ENCODE data around the gene TCEA2.

TCEA2 gene

DNA sequence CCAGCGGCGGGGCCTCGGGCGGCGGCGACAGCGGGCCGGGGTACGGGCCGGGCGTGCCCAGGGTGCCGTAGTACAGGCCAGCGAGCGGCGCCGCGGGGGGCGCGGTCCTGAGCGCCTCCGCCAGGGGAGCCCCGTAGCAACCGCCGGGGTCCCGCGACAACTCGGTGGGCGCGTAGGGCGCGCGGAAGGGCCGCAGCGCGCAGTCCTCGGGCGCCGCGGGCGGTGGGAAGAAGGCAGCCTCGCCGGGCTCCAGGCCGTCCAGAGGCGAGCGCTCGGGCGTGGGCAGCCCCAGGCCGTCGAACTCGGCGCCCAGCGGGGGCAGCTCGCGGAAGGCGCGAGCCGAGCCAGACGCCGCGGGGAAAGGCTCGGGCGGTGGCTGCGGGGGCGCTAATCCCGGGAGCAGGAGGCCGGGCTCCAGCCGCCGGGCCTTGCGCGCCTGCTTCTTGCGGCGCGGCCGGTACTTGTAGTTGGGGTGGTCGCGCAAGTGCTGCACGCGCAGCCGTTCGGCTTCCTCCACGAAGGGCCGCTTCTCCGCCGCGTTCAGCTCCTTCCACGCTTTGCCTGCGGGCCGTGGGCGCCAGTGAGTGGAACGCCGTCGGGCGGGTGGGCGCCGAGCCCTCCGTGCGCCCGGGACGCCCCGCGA lies 14.5 kb upstream of the TCEA2 start:
- in situ Hi-C loops (cut with MboI; ENCODE audit: low sequenced_read_pairs) = no loop called here

DNA sequence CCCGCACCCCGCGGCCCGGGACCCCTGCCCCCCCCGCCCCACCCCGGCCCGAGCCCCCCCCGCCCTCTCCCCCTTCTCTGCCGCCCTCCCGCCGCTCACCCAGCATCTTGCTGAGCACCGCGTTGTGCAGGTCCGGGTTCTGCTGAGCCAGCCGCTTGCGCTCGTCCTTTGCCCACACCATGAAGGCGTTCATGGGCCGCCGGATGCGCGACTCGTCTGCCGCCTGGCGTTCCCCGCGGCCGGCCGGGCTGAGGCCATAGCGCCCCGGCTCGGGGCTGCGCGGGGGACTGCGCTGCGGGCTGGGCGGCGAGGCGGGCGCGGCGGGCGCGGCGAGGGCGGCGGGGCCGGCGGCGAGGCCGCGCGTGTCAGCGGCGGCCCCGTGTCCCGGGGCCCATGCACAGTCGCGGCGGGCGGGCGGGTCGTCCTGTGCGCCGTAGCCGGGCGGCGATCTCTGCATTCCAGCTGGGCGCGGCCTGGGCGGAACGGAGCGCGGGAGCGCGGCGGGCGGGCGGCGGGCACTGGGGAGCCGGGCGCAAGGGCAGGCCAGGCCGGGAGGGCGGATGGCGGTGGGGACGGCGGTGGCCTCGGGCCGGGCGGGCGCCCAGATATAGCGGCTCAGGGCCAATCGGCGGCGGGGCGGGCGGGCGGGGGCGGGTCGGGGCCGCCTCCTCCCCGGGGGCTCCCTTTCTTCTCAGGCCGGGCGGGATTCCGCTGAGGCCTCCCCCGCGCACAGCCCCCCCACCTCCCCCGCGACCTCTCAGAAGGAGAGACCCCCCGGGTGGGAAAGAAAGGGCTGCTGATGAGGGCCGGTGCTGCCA lies 13.7 kb upstream of the TCEA2 start, which contains the start of gene SOX18:
Gene SOX18 (minus strand): TSS at position 580 of the 818 bp plus-strand sequence. CDS start 123 bp downstream, at position 457.
- in situ Hi-C loops (cut with MboI; ENCODE audit: low sequenced_read_pairs) = no loop called here

DNA sequence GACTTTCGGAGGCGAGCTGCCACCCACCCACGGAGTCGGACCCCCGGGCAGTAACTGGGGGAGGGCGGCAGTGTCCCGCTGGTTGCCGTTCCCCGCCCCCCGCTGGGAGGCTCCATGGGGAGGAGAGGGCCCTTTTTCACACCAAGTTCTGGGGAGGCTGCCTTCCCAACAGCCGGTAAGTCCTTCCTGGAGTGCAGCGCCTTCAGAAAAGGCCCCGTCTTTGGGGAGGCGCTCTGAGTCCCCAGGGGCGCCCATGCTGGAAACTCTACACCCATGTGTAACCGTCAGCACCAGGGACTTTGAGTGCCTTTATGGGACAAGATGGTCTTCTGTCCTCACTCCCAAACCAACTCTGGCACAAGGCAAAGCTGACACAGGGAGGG lies 13.1 kb upstream of the TCEA2 start:
- in situ Hi-C loops (cut with MboI; ENCODE audit: low sequenced_read_pairs) = no loop called here

DNA sequence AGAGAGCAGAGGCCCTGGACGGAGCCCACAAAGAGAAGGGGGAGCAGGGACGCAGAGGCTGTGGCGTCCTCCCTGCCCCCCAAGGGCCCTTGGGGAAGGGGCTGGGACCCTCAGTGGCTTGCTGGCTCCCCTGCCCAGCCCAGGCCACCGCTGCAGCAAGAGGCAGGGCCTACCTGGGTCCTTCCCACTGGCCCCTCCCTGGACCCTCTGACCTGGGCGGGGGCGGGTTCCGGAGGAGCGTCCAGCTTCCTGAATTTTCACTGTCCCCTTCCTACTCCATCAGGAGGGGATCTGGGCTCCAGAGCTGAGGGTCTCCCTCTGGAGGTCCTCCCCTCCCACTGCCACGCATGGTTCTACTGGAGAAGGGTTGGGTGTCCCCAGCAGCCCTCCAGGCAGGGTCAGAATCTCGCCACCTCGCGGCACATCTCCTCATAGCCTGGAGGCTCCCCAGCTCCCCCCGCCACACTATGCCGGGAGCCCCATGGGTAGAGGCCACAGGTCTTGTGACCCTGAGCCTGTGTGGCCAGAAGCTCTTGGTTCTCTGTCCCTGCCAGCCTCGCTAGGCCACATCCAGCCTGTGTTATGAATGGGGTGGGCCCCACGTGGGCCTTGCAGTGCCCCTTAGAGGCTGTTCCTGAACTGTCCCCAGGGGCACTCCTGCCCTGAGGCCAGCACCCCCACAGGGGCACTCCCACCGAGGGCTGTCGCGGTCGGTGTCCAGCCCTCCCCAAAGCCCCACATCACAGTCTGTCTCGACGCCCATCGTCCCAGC lies 12.6 kb upstream of the TCEA2 start:
- in situ Hi-C loops (cut with MboI; ENCODE audit: low sequenced_read_pairs) = no loop called here

GRCh38 chr20:64051033-64051452 lies 12.0 kb upstream of the TCEA2 start:
- in situ Hi-C loops (cut with MboI; ENCODE audit: low sequenced_read_pairs) = no loop called here

DNA sequence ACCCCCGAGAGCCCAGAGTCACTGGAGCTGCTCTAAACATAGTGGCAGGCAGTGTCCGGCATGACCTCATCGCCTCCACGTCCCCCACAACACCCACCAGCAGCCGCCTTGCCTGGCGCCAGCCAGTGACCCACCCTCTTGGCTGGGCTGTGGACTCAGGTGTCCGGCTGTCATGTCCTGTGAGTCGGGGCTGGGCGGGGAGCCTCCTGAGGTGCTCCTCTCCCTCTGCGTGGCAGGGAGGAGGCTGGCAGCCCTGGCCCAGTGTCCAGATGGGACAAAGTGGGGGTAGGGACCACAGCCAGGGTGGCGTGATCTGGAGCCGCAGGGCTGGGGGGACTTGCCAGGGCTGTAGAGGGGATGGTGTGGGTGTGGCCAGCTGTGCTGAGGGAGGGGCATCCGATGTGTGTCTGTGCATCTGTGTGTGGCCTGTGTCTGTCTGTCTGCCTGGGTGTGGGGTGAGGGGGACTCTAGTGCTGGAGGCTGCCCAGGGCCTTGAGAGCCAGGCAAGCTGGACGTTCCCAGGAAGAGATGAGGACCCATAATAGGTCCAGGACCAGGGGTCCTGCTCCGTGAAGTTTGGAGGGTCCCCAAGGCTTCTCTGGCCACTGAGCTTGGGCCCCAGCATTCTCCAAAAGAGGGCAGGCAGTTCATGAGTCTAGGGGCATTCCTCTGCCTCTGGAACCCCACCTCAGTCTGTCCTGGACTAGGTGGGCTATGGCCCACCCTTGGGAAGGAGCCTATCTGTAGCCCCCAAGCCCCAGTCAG lies 11.3 kb upstream of the TCEA2 start:
- in situ Hi-C loops (cut with MboI; ENCODE audit: low sequenced_read_pairs) = no loop called here

DNA sequence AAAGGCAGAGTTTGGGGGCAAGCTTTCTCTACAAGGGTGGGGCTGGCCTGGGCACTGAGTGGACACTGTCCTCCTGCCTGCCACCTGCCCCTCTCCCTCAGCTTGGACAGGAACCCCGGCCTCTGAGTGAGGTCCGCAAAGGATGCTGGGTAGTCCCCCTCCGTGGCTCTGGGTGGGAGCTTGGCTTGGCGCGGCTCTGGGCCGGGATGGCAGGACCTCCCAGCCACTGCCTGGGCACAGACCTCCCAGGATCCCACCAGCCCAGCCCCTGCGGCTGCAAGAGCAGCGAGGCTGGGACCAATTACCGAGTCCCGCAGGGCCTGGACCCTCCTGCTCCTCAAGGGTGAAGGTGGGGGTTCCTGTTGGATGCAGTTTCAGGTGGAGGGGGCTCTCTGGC lies 10.7 kb upstream of the TCEA2 start:
- in situ Hi-C loops (cut with MboI; ENCODE audit: low sequenced_read_pairs) = no loop called here

DNA sequence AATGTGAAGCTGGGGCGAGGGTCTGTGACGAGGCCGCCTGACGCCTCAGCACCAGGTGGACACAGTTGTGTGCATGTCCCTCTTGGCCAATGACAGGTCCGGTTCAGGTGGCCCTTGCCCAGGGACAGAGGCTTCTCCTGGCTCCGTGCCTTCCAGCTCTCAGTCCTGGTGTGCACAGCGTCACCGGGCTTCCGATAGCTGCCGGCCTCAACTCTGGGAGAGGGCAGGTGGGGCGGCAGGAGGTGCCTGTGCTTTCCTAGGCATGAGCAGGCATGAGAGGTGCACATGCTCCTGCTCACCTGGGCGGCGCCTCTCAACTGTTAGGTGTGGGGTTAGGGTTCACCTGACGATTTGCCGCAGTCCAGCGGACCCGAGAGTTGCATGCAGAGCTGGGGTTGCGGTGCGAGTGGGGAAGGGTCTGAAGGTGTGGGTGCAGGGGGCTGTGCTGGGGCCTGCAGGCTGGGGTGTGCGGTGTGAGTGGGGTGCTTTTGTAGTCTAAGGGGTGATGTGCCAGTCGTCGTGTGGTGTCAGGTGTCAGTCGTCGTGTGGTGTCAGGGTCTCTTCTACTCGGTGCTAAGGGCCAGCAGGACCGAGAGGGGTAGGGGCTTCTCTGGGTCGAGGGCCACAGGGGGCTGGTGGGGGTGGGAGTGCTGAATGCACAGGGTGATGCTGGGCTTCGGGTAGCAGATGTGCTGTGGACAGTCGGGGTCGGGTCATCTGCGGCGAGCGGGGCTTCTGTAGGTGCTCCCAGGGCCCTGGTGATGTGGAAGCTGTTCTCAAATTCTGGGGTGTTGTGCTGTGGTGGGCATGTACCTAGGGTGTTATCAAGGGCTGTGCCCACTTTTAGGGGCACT lies 9.8 kb upstream of the TCEA2 start:
- in situ Hi-C loops (cut with MboI; ENCODE audit: low sequenced_read_pairs) = no loop called here

DNA sequence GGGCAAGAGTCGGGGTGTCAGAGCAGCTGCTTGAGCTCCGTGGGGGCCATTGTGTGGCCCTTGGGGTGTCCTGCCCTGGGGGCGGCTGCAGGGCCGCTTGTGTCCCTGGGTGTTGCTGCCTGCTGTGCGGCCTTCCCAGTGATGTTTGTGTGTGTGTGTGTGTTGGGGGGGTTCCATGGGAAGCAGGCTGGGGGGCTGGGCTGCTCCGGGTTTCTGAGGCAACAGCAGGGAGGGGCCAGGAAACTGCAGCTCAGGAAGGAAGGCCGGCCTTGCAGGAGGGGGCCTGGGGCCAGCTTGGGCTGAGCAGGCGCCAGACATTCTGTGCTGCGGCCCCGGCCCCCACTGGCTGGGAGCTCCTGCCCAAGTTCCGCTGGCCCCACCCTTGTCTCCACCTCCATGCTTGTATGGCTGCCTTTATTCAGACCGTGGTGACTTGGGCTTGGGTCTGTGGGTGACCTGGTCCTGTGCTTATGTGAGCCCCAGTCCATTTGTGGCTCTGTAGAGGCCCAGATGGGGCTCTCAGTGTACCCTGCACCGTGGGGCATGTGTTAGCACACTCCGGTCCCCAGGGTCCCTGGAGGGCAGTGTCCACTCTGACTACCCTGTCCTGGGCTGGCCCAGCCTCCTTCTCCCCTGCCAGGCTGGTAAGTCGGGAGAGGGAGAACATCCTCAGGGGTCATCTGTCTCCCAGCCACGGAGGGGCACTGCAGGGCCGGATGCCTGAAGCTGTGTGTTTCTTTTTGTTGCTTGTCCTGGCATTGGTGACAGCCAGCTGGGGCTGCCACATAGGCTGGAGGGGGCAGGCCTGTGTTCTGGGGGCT lies 8.9 kb upstream of the TCEA2 start:
- in situ Hi-C loops (cut with MboI; ENCODE audit: low sequenced_read_pairs) = no loop called here

GRCh38 chr20:64055396-64055892 lies 7.6 kb upstream of the TCEA2 start:
- in situ Hi-C loops (cut with MboI; ENCODE audit: low sequenced_read_pairs) = no loop called here

- in situ Hi-C loops (cut with MboI; ENCODE audit: low sequenced_read_pairs) = no loop called here
Measured at GRCh38 chr20:64055893-64056638, 6.9 kb upstream of the TCEA2 start.

DNA sequence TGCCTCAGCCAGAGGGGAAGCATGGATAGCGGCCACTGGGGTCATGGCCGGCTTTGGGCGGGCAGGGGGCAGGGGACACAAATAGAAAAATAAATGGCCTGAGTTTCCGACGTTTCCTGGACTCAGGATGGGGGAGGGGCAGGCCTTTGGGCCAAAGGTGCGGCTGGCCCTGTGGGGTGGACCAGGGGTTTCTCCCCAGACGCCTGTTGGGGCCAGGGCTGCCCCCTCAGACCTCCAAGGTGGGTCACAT lies 6.4 kb upstream of the TCEA2 start:
- in situ Hi-C loops (cut with MboI; ENCODE audit: low sequenced_read_pairs) = no loop called here

DNA sequence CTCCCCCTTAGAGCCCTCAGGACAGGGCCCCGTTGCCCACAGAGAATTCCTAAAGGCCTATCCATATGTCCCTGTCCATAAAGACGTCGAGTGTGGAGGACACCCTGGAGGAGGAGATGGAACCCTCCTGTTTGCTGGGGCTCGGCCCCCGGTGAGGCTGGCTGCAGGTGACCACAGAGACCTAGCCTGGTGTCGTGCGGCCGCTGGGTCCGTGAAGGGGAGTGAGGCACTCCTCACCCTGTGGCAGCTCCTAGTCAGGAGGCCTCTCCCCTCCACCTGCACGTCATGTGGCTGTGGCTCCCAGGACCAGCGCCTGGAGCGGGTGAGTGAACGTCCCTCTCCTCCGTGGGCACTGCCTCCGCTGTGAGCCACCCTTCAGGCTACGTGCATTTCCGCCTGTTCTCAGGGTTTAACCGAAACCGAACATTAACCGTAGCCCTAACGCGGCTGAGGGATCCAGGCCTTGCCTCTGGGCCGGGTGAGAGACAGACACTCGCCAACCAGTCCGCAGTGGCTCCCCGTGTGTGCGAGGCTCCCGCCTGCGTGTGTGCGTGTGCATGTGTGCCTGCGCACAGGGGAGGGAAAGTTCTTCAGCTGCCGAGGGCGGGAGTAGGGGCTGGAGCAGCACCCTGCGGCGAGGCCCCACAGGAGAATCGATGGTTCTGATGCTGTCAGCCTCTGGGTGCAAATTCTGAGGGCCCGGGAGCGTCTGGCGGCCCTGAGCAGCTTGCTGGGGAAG lies 5.9 kb upstream of the TCEA2 start:
- in situ Hi-C loops (cut with MboI; ENCODE audit: low sequenced_read_pairs) = no loop called here

DNA sequence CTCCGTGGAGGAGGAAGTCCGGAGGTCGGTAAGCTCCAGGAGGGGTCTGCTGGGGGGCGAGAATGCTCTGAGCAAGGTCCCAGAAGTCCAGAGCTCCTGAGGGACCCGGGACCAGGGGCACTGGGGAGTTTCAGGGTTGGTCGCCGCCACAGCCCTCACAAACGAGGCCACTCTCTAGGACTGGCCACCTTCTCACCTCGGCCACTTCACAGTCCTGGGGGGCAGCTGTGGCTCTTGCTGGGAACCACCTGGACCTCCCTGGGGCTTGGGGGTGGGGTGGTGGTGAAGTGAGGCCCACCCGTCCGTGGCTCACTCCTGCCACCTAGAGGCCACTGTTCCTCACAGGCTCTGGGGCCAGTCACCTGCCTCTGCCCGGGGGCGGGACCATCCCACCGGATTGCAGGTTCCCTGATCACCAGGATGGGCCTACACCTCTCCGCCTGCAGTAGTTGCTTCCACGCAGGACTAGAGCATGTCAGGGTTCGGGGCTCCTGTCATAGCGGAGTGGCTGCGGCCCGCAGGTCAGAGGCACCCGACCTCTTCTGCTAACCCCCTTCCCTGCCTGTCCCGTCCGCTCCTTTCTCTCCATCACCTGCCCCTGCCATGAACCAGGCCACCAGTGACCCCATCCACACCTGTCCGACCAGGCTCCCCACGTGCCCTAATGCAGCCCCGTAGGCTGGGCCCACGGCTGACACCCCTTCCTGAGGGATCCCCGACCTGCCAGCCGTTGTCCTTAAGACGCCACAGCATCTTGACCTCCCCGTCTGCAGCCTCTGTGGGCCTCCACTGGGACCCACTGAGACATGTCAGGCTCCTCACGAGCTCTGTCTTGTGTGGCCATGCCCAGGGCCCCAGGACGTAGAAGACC lies 5.1 kb upstream of the TCEA2 start:
- in situ Hi-C loops (cut with MboI; ENCODE audit: low sequenced_read_pairs) = no loop called here

GRCh38 chr20:64058536-64058935 lies 4.5 kb upstream of the TCEA2 start:
- in situ Hi-C loops (cut with MboI; ENCODE audit: low sequenced_read_pairs) = no loop called here

DNA sequence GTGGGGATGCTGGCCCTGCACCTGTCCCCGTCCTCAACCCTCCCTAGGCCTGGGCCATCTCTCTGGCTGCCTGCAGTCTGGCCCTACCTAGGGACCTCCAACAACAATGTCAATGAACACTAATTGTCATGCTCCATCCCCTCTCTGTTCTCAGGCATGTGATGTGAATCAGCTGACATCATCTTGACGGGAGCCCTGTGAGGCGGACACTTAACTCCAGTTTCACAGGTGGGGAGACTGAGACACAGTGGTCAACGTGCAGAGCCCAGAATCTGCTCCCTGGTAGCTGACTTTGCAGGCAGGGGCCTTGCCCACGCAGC lies 762 bp upstream of the TCEA2 start:
- in situ Hi-C loops (cut with MboI; ENCODE audit: low sequenced_read_pairs) = no loop called here
